ENCODE results near the gene MED13.

The MED13 gene

DNA sequence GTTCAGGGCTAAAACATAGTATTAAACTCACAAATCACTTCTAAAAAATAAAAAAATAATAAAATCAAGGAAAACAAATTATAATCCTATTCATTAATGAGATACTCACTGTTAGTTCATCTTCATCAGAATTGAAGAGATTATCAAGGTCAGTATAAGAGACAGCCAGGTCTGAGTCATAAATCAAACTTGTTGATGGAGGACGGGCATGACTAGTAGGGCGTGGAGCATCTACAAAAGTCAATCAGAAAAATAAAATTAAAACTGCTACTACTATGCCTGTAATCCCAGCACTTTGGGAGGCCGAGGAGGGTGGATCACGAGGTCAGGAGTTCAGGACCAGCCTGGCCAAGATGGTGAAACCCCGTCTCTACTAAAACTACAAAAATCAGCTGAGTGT lies 78.2 kb downstream of the MED13 start:
- H3K27ac ChIP-seq = no peak overlapping the region
- TF ChIP-seq, protein P1, sequence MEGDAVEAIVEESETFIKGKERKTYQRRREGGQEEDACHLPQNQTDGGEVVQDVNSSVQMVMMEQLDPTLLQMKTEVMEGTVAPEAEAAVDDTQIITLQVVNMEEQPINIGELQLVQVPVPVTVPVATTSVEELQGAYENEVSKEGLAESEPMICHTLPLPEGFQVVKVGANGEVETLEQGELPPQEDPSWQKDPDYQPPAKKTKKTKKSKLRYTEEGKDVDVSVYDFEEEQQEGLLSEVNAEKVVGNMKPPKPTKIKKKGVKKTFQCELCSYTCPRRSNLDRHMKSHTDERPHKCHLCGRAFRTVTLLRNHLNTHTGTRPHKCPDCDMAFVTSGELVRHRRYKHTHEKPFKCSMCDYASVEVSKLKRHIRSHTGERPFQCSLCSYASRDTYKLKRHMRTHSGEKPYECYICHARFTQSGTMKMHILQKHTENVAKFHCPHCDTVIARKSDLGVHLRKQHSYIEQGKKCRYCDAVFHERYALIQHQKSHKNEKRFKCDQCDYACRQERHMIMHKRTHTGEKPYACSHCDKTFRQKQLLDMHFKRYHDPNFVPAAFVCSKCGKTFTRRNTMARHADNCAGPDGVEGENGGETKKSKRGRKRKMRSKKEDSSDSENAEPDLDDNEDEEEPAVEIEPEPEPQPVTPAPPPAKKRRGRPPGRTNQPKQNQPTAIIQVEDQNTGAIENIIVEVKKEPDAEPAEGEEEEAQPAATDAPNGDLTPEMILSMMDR (conservative IDR thresholded peaks at IDR 0.05) = no peak

DNA sequence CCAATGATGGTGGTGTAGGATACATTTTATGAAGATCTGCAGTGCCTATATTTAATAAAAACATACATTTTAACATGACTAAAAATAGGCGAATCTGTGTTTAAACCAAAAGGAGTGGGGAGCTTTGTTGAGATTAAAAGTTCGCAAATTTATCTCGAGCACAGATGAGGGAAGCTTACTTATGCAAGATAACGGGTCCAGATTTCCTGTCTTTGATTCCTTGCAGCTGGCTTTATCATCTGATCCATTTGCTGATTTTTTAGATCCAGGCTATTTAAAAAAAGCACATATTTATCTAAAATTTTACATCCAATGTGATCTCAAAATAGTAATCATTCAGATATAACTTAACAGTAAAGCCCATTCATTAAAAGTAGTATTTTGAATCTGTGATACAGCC lies 80.3 kb downstream of the MED13 start:
- TF ChIP-seq, protein P1 (conservative IDR thresholded peaks at IDR 0.05) = no peak
- no peak overlapping the region for H3K27ac ChIP-seq

DNA sequence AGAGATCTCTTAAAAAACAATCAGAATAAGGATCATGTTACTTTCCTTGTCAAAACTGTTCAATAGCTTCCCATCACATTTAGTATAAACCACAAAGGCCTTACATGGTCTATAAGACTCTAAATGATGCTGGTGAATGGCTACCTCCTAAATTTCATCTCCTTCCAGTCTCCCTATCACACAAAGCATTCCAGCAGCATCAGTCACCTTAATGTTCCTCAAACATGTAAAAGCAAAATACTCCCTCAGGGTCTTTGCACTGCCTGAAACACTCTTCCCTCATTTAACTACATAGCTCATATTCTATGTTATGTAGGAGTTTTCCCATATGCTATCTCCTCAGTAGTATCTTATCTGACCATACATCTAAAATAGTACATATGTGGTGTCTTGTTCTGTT lies 83.8 kb downstream of the MED13 start:
- no peak overlapping the region for H3K27ac ChIP-seq
- TF ChIP-seq, protein P1 (conservative IDR thresholded peaks at IDR 0.05) = no peak

DNA sequence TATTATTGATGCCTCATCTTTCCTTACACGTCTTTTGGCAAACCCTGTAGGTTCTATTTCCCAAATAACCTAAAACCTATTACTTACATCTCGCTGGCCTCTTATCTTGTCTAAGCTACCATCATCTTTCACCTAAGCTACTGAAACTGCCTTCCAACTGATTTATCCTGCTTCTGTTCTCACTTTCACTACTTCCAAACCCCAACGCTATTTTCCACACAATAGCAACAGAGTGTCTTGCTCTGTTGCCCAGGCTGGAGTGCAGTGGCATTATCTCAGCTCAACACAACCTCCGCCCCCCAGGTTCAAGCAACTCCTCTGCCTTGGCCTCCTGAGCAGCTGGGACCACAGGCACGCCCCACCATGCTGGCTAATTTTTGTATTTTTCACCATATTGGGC lies 84.5 kb downstream of the MED13 start:
- TF ChIP-seq, protein P1 (conservative IDR thresholded peaks at IDR 0.05) = no peak
- no peak overlapping the region for H3K27ac ChIP-seq

DNA sequence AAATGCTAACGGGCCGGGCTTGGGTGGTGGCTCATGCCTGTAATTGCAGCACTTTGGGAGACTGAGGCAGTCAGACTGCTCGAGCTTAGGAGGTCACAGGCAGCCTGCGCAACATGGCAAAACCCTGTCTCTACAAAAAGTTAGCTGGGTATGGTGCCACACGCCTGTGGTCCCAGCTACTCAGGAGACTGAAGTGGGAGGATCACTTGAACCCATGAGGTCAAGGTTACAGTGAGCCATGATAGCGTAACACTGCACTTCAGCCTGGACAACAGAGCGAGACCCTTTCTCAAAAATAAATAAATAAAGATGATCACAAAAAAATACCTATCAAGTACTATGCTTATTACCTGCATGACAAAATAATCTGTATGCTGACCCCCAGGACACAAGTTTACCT lies 91.0 kb downstream of the MED13 start:
- TF ChIP-seq, protein P1 (conservative IDR thresholded peaks at IDR 0.05) = no peak
- no peak overlapping the region for H3K27ac ChIP-seq

DNA sequence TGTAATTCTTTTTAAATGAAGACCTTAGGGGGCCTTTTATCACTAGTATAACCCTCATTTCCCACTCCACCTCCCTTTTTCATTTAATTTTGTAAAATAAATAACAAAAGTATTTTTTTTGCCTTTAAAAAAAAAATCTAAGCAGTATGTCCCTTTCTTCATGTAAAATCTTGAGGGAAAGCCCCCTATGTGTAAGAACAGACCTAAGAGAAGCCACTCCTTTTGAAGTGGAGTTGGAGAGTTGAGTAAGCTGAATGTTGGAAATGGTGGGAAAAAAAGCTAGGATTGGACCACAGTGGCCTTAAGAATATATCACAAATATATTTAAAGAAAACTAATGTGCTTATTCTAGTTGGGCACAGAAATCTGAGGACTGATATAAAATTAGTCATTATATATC lies 92.8 kb downstream of the MED13 start:
- H3K27ac ChIP-seq = no peak overlapping the region
- TF ChIP-seq, protein P1 (conservative IDR thresholded peaks at IDR 0.05) = no peak

DNA sequence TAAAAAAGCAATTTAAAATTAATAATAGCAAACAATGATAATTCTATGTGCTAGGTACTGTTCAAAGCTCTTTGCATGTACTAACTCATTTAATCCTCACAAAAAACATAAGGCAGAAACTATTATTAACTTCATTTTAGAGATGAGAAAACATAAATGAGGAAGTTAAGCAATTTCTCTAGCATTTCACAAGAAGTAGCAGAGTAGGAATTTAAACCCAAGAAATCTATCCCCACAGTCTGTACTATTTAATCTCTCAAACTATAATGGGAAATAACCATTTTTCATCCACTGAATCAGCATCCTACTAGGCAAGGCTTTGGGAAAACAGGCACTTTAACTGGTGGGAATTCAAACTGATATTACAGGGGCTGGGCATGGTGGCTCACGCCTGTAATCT lies 95.0 kb downstream of the MED13 start:
- TF ChIP-seq, protein P1 (conservative IDR thresholded peaks at IDR 0.05) = no peak
- H3K27ac ChIP-seq = no peak overlapping the region

DNA sequence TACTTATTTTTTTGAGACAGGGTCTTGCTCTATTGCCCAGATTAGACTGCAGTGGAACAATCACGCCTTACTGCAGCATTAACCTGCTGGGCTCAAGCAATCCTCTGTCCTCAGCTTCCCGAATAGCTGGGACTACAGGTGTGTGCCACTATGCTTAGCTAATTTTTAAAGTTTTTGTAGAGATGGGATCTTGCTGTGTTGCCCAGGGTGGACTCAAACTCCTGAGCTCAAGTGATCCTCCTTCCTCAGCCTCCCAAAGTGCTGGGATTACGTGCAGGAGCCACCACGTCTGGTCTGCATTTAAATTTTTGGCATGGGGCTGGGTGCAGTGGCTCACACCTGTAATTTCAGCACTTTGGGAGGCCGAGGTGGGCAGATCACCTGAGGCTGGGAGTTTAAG lies 96.3 kb downstream of the MED13 start:
- TF ChIP-seq, protein P1 (conservative IDR thresholded peaks at IDR 0.05) = no peak
- H3K27ac ChIP-seq = no peak overlapping the region

Measured in VCaP (cell line).